Measurements from ENCODE around the gene RHOA. TPM values are rescaled to one million over a fixed set of nuclear protein-coding genes. Genes with fewer than 3 reads are reported as not detected.

Gene RHOA
- total and polyA plus RNA-seq, 2 of the 13 experiments (the other 11 are each of a cell fraction or from before 2014, with no cell fraction given), result 131 to 177 TPM

DNA sequence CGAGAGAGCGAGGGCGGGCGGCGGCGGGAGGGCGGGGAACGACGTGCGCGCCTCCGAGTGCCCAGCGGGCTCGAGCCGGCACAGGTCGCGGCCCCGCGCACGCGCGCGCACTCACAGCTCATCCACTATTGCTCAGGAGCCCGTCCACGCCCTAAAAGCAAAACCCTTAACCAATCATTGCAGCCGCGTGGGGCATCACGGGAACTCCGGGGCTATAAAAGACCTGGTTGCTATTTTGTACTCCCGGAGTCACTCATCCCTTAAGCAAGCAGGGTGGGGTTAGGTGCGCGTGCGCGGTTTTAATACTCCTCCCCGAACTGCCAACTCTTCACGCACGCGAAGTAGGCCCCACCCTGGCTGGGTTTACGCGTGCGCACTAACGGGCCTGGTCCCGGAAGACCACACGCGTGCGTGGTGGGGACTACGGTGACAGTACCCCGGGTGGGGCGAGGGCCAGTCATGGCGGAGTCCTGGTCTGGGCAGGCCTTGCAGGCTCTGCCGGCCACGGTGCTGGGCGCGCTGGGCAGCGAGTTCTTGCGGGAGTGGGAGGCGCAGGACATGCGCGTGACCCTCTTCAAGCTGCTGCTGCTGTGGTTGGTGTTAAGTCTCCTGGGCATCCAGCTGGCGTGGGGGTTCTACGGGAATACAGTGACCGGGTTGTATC is at the start of gene RHOA, which contains the start of gene TCTA (continued):
- TF ChIP-seq REST (IDR thresholded peaks at IDR 0.05; ENCODE audit: borderline replicate concordance in 1 of 2, low read depth in 1 of 2, low read length in 2 of 2) (no peak), TARDBP (CRISPR knock-in tag; IDR thresholded peaks at IDR 0.05) (peak; percentile 72; the same call in 1 of the 2 replicates), ZNF441 (CRISPR knock-in tag; IDR thresholded peaks at IDR 0.05; ENCODE audit: borderline replicate concordance) (peak; percentile 29; the same call in 1 of the 2 replicates), SIN3A (IDR thresholded peaks at IDR 0.05; ENCODE audit: borderline replicate concordance, low read depth, low read length) (peak; percentile 86; the same call in 1 of the 2 replicates), ZFP91 (CRISPR knock-in tag; IDR thresholded peaks at IDR 0.05; ENCODE audit: borderline replicate concordance) (peak; percentile 85; the same call in 1 of the 2 replicates), ZNF362 (CRISPR knock-in tag; IDR thresholded peaks at IDR 0.05; ENCODE audit: borderline replicate concordance) (no peak), ZNF598 (CRISPR knock-in tag; IDR thresholded peaks at IDR 0.05; ENCODE audit: borderline replicate concordance) (no peak), ZFX (CRISPR knock-in tag; IDR thresholded peaks at IDR 0.05; ENCODE audit: low read depth) (peak; percentile 97), JARID2 (CRISPR knock-in tag; IDR thresholded peaks at IDR 0.05; ENCODE audit: insufficient replicate concordance) (peak; percentile 59), ZSCAN29 (CRISPR knock-in tag; conservative IDR thresholded peaks at IDR 0.05) (peak; percentile 24; the same call in 1 of the 2 replicates), PHF21A (CRISPR knock-in tag; IDR thresholded peaks at IDR 0.05) (peak; percentile 85), BORCS8-MEF2B (CRISPR knock-in tag; IDR thresholded peaks at IDR 0.05) (peak; percentile 86), ZNF747 (CRISPR knock-in tag; IDR thresholded peaks at IDR 0.05; ENCODE audit: borderline replicate concordance) (peak; percentile 69; the same call in 1 of the 2 replicates), TCF12 (IDR thresholded peaks at IDR 0.05) (no peak), TCF12 (CRISPR knock-in tag; IDR thresholded peaks at IDR 0.05) (peak; percentile 93), GATAD1 (CRISPR knock-in tag; IDR thresholded peaks at IDR 0.05) (peak; percentile 76), ZMYM2 (CRISPR knock-in tag; IDR thresholded peaks at IDR 0.05) (0 out of 2 replicates have a peak, but pooled peaks have one; percentile 56), ZNF792 (CRISPR knock-in tag; IDR thresholded peaks at IDR 0.05) (peak; percentile 70; the same call in 1 of the 2 replicates)
- TF ChIP-seq, protein P1, sequence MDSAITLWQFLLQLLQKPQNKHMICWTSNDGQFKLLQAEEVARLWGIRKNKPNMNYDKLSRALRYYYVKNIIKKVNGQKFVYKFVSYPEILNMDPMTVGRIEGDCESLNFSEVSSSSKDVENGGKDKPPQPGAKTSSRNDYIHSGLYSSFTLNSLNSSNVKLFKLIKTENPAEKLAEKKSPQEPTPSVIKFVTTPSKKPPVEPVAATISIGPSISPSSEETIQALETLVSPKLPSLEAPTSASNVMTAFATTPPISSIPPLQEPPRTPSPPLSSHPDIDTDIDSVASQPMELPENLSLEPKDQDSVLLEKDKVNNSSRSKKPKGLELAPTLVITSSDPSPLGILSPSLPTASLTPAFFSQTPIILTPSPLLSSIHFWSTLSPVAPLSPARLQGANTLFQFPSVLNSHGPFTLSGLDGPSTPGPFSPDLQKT (CRISPR knock-in tag; IDR thresholded peaks at IDR 0.05; ENCODE audit: borderline replicate concordance), result no peak
